H4 (cell line): Measurements from ENCODE around the gene NEDD4L. TPM values are rescaled to one million over a fixed set of nuclear protein-coding genes. Genes with fewer than 3 reads are reported as not detected.
"Not testable (repeated sequence)": the region's sequence is repeated elsewhere in the genome, so short reads cannot be mapped to it uniquely, and the experiment has no call there.

Source experiments
- DNase-seq: peaks from one replicate; pipeline ENCODE4 v3.0.0-alpha.2; 2015; ENCODE audit warnings: low spot score
- total RNA-seq: library from RNA; depleted of rRNA; stranded (reverse); fragments of >200 nt; shearing (Covaris generic); gene quantifications from 2 replicates; pipeline ENCODE4 v1.2.3, GENCODE V29; 2014

NEDD4L gene
- total RNA-seq, 1 experiment from 2014 or later: 20.4 TPM

DNA sequence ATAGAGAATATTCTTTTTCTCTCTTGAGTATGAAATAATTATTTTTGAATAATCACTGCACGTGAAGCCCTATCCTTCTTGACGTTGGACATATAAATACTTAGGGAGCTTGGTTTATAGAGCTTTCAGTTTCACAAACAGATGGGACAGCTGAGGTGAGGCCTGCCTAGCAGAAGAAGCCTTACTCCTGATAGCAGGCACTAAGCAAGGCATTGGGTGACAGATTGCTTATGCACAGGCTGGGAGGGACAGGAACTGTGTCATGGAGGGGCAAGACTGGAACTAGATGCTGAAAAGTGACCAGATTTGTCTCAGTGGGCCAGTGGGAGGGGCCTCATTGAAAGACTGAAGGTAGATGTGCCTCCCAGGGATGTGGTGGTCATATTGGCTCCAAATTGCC, 220.8 kb downstream of the NEDD4L start:
- no peak for DNase-seq

DNA sequence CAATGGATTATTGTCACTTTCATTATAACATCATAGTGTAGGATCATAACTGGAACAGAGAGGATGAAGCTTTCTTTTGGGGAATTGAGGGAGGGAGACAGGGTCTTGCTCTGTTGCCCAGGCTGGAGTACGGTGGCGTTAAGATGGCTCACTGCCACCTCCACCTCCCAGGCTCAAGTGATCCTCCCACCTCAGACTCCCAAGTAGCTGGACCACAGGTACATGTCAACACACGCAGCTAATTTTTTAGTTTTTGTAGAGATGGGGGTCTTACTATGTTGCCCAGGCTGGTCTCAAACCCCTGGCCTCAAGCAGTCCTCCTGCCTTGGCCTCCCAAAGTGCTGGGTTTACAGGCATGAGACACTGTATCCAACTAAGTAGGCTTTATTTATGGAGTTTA, 221.5 kb downstream of the NEDD4L start:
- DNase-seq: not testable (repeated sequence)

DNA sequence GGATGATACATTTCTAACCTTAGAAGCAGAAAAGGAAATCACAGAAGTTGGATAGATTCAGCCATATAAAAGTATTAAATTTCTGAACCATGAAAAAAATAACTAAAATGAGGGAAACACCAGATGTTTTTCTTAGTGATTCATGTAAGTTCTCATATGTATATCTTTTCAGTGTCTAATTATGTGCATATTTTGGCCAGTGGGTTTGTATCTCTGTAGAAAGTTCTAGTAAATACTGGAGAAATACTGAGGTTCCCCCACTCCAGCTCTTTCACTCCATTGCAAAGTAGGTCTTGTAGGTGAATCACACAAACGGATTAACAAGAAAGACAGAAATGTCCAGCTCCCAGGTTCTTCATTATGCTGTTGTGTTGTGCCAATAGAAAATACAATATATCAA, 222.3 kb downstream of the NEDD4L start:
- no peak for DNase-seq

DNA sequence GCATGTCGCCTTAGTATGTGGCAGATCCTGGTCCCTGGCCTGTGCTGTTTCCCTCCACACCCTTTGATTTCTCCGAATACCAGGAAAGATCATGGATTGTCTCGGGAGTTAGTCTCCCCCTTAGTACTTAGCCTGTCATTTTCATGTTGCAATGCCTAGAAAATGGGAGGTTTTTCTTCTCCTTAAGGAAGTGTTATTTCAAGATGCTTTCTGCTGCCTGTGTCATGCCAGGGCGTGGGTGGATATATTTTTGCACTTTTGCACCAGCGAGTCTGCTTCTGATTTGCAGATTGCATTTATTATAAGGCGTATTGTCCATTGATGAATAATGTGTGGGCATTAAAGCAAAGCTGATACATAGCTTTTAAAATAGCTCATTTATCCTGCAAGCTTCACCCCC, 223.5 kb downstream of the NEDD4L start:
- no peak for DNase-seq

DNA sequence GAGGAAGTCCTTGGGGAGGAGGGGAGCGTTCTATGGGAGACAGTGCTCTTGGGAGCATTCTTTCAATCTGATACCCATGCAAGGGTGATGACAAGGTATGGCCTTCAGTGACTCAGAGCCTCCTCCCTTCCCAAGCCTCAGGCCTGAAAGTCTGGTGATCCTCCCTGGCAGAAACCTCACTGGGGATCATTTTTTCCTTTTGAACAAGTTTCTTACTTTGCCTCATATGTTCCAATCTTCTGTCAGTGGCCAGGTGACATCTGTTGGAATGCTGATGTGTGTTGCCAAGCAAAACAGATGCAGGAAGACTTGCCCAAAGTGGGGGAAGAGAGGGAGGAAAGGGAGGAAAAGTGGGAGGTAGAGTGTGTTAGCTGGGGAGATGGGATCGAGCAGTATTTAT, 224.8 kb downstream of the NEDD4L start:
- no peak for DNase-seq

DNA sequence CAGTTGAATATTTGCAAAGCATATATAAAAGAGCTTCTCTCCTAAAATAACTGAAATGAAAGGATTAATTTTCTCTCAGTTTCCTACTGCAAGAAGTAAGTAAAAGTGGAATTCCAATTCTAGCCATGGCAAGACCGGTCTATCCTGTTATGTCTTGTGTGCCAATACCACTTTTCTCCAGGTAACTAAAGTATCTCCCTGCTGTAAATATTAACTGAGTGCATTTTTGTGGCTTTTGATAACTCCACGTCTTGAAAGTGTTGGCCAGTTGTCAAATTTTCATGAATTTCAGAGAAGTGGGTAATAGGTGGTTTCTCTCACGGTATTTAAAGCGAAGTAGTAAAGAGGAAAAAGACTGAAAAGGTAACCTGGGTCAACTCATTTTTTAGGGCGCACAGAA, 225.9 kb downstream of the NEDD4L start:
- DNase-seq: no peak

DNA sequence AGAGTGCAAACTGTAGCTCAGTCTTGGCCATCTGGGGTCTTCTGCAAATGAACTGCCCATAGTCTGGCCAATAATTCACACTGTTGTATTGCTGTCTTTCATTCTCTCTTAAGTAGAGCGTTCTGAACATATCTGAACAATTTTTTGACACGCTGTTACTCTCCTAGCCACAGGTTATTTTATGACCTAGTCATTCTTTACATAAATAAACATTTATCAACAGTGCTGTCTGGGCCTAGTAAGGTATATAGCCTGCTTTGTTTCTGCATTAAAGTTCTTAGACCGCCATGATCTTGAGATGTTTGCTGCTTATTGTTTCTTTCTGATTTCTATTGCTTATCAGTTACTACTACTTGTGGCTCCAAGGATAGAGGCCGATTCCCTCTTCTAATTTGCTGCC, 226.4 kb downstream of the NEDD4L start:
- DNase-seq: no peak

DNA sequence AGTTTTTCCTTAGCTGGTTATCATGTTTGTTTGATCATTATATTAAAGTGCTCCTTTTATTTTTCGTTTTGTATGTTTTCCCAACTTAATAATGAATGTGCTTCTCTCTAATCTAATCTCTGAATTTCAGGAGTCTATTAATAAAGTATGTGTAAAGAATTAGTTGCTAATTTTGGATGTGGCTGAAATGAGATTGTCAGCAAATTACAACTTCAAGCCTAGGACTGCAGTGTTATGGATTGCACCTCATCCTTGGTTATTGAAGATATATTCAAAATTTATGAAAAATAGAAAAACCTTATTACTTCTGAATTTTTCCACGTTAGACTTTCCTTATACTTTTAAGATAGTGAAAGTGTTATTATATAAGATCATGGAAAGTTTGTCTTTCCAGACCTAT, 227.7 kb downstream of the NEDD4L start:
- no peak for DNase-seq

DNA sequence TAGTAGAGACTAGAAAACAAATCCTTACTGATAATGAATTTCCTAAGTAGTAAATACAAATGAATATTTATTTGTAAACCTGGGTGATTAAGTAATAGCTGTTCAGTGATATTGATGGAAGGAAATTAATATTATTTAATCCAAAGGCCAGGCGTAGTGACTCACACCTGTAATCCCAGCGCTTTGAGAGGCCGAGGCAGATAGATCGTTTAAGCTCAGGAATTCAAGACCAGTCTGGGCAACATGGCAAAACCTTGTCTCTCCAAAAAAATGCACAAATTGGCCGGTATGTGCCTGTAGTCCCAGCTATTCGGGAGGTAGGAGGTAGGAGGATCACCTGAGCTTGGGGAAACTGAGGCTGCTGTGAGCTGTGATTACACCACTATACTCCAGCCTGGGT, 228.2 kb downstream of the NEDD4L start:
- DNase-seq: no peak

DNA sequence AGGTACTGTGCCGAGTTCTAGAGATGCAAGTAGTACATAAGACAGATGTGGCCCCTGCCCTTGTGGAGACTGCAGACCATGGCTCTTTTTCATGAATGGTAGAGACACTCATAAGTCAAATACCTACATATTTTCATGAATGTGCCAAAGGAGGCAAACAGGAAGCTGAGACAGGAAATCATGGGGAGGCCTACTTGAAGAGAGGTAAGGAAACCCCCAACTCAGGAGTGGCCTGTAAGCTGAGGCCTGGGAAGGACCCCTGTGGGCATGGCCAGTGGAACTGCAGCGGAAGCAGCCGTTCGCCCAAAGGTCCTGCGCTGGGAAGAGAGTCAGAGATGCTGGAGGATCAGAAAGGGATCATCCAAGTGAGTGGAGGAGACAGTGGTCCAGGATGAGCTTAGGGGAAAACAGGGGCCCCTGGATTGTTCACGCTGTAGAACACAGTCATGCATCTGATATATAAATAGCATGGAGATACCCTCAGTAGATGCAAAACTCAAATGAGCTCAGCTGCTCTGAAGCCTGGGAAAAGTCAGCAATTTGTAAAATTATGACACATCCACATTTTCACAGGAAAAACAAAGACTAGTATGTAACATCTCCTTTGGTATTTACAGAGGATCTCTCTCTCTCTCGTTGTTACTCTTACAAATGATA, 228.9 kb downstream of the NEDD4L start:
- DNase-seq: no peak

DNA sequence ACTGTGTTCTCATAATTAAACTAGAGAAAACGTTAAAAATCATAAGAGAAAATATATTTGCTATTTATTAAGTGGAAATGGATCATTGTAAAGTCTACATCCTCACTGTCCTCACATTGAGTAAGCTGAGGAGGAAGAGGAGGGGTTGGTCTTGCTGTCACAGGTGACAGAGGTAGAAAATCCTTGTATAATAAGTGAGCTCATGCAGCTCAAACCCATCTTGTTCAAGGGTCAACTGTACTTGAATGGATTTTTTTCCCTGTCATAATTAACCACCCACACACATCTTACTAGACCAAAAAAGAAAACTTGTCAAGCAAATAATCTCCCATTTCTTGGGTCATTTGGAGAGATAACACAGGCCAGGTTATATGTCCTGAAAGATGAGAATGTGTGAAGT, 231.2 kb downstream of the NEDD4L start:
- no peak for DNase-seq

DNA sequence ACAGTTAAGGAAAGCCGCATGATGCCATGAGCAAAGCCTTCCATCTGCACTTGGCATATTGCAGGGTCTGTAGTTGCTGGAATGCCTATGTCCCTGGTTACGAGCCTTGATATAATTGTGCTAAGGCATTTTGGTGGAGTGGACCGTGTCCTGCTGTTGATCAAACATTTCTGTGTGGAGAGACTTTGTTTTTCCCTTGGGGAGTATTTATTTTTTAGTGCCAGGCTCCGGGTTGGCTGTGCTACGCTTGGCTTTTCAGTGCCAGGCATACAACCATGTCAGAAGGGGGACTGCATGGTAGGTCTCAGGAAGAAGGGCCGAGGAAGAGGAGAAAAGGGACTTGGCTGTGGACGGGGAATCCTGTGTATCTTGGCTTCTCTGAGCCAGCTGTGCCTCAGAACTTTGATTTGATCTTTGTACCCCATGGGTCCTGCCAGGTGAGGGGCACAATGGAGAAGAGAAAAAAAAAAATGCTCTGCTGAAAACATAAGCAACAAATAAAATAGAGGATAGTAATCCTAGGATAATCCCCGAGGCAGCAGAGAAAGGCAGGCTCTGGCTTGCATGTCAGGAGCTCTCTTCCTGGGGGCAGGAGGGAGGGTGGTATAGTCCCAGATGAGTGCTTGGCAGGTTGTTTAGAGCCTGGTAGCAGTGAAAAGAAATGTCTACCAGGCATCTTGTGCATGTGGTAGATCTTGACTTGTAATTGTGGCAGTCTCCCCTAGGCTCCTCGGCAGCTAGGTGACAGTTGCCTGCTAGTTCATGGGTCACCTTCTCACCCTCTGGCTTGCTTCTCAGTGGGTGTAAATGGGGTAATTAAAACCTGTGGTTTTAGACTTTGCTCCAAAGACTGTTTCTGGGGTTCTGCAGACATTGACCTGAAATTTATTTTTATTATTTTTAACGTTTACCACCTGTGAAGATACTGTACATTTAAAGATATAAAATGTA, 233.0 kb downstream of the NEDD4L start:
- no peak for DNase-seq

DNA sequence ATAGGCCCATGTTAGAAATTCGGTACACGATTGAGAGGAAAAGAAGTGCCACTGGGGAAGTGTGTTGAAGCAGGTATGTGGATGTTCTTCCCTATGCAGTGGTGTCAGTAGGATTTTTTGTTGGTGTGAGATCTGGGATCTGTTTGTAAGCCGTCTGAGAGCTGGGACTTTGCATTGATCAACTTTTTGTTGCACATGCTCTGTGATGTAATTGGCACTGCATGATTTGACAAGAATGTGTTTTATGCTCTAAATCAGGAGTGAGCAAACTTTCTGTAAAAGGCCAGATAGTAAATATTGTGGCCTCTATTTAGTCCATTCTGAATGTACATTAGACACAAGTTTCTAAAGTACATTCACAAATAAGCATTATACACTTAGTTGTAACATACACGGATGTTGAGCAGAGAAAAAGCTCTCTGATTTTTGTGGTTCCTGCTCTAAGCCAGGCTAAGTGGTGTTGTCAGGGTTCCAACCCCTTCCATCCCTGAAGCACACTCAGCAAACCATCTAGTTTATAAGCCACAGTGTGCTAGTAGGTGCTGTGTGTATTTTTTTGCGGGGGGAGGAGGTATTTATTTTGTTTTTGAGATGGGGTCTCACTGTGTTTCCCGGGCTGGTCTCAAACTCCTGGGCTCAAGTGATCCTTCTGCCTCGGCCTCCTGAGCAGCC, 235.6 kb downstream of the NEDD4L start:
- DNase-seq: no peak

DNA sequence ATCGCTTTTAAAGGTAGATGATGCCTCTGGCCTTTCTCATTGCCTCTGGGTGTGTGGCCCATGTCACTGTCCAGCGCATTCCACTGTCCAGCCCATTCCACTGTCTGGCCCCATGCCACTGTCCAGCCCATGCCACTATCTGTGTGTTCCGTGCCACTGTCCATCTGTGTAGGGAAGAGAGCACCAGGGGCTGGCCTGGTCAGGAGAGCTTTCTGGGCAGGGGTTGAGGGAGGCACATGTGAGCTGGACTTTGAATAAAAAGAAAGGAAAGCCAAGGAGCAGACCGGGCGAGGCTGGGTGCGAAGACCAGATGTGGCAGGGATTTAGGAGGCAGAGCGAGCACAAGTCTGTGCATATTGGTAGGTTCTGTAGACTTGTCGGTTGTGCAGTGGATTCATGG, 236.2 kb downstream of the NEDD4L start:
- DNase-seq: no peak

DNA sequence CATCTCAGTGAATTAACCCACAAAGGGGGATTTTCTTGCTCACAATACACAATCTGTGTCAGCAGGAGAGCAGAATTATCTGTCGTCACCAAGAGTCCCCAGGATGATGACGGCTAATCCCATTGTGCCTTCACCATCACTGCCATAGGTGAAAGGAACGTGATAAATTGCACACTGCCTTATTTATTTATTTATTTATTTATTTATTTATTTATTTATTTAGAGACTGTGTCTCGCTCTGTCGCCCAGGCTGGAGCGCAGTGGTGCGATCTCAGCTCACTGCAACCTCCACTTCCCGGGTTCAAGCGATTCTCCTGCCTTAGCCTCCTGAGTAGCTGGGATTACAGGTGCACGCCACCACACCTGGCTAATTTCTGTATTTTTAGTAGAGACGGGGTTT, 238.8 kb downstream of the NEDD4L start:
- not testable (repeated sequence) for DNase-seq

DNA sequence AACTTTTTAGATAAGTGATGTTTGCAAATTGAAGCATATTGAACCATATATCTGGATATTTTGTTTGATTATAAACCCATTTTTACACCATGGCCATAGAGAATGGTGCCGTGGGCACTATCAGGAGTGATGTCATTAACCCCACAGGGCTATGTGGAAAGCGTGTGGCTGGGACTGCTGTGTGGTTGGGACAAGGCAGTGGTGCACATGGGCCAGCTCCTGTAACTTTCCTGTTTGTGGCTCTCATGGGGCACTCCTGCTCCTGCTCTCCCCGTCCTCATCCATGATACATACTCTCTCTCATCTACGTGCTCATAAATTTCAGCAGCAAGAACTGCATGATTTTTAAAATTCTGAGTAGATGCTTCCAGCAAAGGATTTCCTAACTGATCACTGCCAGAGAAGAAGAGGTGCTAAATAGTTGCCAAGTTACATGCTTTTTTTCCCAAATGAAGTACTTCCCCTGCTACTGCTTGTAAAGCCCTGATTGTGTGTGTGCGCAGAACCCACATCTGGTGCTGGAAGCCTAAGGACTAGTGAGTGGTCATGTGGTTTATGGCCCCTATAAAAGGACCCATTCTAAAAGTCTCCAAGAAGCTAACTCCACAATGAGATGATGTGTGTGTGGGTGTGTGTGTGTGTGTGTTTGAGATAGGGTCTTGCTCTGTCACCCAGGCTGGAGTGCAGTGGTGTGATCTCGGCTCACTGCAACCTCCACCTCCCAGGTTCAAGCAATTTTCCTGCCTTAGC, 240.8 kb downstream of the NEDD4L start:
- DNase-seq: no peak

DNA sequence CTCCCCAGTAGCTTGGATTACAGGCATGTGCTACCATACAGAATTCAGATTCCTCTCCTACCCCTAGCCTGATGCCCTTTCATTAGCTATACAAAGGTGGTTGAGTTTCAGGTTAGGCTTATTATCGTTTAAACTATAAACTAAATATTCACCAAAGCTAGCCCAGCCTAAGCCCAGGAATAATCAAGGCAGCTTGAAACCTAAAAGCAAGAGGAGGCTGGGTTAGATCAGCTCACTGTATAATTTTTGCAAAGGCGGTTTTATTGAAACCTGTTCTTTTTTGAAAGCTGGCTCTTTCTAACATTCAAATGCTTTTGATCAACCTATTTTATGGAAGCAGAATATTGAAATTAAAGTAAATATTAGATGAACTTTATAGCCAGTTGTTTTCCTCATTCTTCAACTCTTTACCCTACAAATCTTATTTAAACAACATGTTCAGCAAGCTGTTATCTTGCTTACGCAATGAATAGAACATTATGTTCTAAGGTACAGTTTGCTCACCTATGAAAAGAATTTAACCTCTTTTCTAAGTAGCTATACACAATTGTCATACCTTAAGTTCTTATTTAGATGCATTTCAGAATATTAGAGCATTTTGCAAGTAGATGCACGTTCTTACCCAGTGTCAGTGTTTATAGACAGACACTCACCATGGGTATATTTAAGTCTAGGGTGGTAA, 241.6 kb downstream of the NEDD4L start:
- DNase-seq: no peak

DNA sequence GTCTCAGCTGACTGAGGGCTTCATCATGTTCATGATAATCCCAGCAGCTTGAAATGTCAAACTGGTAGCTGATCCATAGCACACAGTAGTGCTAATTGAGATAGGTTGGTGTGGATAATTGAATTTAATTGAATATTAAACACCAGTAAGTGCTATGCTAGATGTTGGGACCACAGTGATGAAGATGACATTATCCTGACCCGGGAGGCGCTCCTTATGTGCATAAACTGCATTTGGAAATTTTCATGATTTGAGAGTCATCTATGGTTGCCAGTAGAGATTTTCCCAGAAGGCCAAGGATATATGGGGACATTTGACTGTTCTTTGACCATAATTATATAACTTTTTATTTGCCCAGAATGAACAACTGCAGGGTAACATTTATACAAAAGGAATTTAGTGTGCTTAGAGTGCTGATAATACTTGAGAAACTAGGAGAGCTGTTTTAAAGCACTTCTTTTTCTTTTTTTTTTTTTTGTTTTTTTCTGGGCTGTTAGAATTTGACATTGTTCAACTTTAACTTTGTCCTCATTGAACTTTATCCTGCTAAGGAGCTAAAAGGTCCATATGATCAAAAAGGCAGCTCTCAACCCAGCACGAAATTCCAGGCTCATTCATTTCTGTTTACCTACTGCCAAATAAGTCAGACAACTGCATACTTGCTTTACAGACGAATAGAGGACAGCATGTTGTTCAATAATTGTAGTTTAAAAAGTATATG, 242.8 kb downstream of the NEDD4L start:
- no peak for DNase-seq

DNA sequence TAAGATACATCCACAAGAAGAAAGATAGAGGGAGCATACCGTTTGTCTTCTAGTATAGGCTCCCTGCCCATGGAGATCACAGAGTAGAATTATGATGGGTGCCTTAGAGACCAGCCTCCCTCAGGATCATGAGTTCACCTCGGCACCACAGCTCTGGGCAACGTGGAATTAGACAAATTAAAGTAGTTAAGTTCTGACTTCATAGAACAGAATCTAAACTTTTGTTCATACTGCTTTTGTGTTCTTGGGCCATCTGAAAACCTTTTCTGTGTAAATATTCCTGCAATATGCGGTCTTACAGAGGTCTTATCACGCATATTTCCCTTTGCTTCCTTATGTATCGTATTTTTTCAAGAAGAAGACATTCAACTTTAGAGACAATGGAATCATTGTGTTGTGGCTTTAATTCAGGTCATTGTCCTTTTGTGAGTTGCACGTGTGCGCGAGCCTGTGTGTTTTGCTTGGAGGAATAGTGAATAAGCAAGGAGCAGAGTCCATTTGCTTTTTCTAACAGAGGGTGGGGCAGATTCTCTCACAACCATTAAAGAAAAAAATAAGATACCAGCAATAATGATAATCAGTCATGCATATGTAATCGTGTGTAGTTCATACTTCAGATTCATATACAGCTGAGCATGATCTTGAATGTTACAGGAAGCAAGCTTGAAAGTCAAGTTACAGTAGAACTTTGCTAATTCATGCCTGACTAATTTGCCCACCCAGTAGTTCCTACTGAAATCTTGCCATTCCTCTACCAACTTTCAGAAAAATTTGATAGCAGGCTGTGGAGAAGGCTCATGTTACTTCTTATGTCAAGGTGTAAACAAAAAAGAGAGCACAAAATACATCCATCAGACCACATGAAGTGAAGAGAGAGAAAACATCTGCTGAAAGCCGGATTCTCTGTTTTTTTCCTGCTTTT, 243.6 kb downstream of the NEDD4L start:
- DNase-seq: peak; percentile 24
